WTC11 (cell line): Measurements from ENCODE around the gene NUP93.

ENCODE experiments used
- CTCF ChIP-seq: fragments of 200-600 bp; IDR thresholded peaks from 2 replicates; pipeline ENCODE4 v1.8.0; 2022; ENCODE audit warnings: antibody characterized with exemption
- OVOL2 ChIP-seq: fragments of 250-450 bp; sonication (Bioruptor Pico); IDR thresholded peaks from 2 replicates; pipeline ENCODE4 v1.9.0; 2021; ENCODE audit warnings: mild to moderate bottlenecking, borderline replicate concordance
- SP1 ChIP-seq: sonication (generic); formaldehyde crosslinking; conservative IDR thresholded peaks from 2 replicates; pipeline ENCODE4 v1.8.1; 2022; ENCODE audit warnings: missing genetic modification reagents
- ZNF121 ChIP-seq: sonication (generic); formaldehyde crosslinking; IDR thresholded peaks from 2 replicates; pipeline ENCODE4 v1.8.0; 2023; ENCODE audit warnings: missing genetic modification reagents
- ZNF232 ChIP-seq: sonication (generic); formaldehyde crosslinking; IDR thresholded peaks from 2 replicates; pipeline ENCODE4 v1.8.0; 2022; ENCODE audit warnings: mild to moderate bottlenecking, missing genetic modification reagents

- no peak for TF ChIP-seq ZNF232 (CRISPR knock-in tag)
- TF ChIP-seq CTCF: no peak
- no peak for TF ChIP-seq ZNF121 (CRISPR knock-in tag)
- TF ChIP-seq OVOL2 (CRISPR knock-in tag): no peak
- TF ChIP-seq SP1 (CRISPR knock-in tag): no peak
Measured at GRCh38 chr16:56774016-56774680, 44.2 kb downstream of the NUP93 start.
